ENCODE data around the gene KDM5C.

KDM5C gene

GRCh38 chrX:53156207-53156596 is 68.8 kb downstream of the KDM5C start:
- H4K20me1 ChIP-seq (ENCODE audit: insufficient read depth): no peaks in the 10 kb centered on the region
- H3K27ac ChIP-seq: no peak overlapping the region
- H3K4me1 ChIP-seq (ENCODE audit: low read depth, poor library complexity, severe bottlenecking): no peaks in the 10 kb centered on the region

GRCh38 chrX:53155512-53156206 is 69.3 kb downstream of the KDM5C start:
- no peak overlapping the region for H3K27ac ChIP-seq
- no peak overlapping the region for H2AFZ ChIP-seq (ENCODE audit: low read depth)
- H3K4me3 ChIP-seq (IDR thresholded peaks at IDR 0.05; ENCODE audit: insufficient read depth, low read depth, low read length): no peak overlapping the region
- H3K4me2 ChIP-seq: no peak overlapping the region
- H3K79me2 ChIP-seq (ENCODE audit: insufficient read depth, low read depth): no peaks in the 10 kb centered on the region
- H3K4me1 ChIP-seq (ENCODE audit: low read depth, poor library complexity, severe bottlenecking): no peaks in the 10 kb centered on the region
- H3K9ac ChIP-seq: no peak overlapping the region
- no peak for TF ChIP-seq CTCF (conservative IDR thresholded peaks at IDR 0.05; ENCODE audit: low read depth, low read length)
- H4K20me1 ChIP-seq (ENCODE audit: insufficient read depth): no peaks in the 10 kb centered on the region
- H3K27me3 ChIP-seq (ENCODE audit: insufficient read depth, low read depth): no peaks in the 10 kb centered on the region
- H3K36me3 ChIP-seq (ENCODE audit: insufficient read depth): no peaks in the 10 kb centered on the region

More at GRCh38 chrX:53156207-53156596, 68.8 kb downstream of the KDM5C start:
- no peak overlapping the region for H3K4me3 ChIP-seq (IDR thresholded peaks at IDR 0.05; ENCODE audit: insufficient read depth, low read depth, low read length)
- no peak overlapping the region for H3K9ac ChIP-seq
- H3K36me3 ChIP-seq (ENCODE audit: insufficient read depth): no peaks in the 10 kb centered on the region
- no peaks in the 10 kb centered on the region for H3K27me3 ChIP-seq (ENCODE audit: insufficient read depth, low read depth)
- H3K4me2 ChIP-seq: no peak overlapping the region
- no peaks in the 10 kb centered on the region for H3K79me2 ChIP-seq (ENCODE audit: insufficient read depth, low read depth)
- no peak overlapping the region for H2AFZ ChIP-seq (ENCODE audit: low read depth)
- no peak for TF ChIP-seq CTCF (conservative IDR thresholded peaks at IDR 0.05; ENCODE audit: low read depth, low read length)

GRCh38 chrX:53153581-53153980 is 71.4 kb downstream of the KDM5C start:
- H3K4me2 ChIP-seq: no peak overlapping the region
- H3K4me3 ChIP-seq (IDR thresholded peaks at IDR 0.05; ENCODE audit: insufficient read depth, low read depth, low read length): no peak overlapping the region
- no peak overlapping the region for H3K9ac ChIP-seq
- H4K20me1 ChIP-seq (ENCODE audit: insufficient read depth): no peaks in the 10 kb centered on the region
- no peaks in the 10 kb centered on the region for H3K4me1 ChIP-seq (ENCODE audit: low read depth, poor library complexity, severe bottlenecking)
- H3K79me2 ChIP-seq (ENCODE audit: insufficient read depth, low read depth): no peaks in the 10 kb centered on the region
- no peak overlapping the region for H3K27ac ChIP-seq
- no peak overlapping the region for H2AFZ ChIP-seq (ENCODE audit: low read depth)
- no peak for TF ChIP-seq CTCF (conservative IDR thresholded peaks at IDR 0.05; ENCODE audit: low read depth, low read length)
- H3K27me3 ChIP-seq (ENCODE audit: insufficient read depth, low read depth): no peaks in the 10 kb centered on the region
- no peaks in the 10 kb centered on the region for H3K36me3 ChIP-seq (ENCODE audit: insufficient read depth)
